Activated CD8-positive, alpha-beta memory T cell treated with anti-CD3 and anti-CD28 coated beads, Interleukin-2, amount 50 U/mL, for 48 hours (primary cell): ENCODE data around the gene SYT3.

Source experiments
- DNase-seq: peaks from one replicate; pipeline ENCODE4 v3.0.0-alpha.2; 2020

SYT3 gene

GRCh38 chr19:50639121-50640112, at the start of gene SYT3:
Gene SYT3, minus strand, starts transcription at chr19:50639881. Its CDS starts 2,470 bp downstream, at chr19:50637411.
- peak; percentile 68 for DNase-seq

GRCh38 chr19:50688766-50689165, 49.1 kb upstream of the SYT3 start:
- no peak for DNase-seq

- no peak for DNase-seq
These were observed 46.8 kb upstream of the SYT3 start for GRCh38 chr19:50686310-50687032.

GRCh38 chr19:50679177-50680125, 39.8 kb upstream of the SYT3 start:
- peak; percentile 94 for DNase-seq

GRCh38 chr19:50678323-50678722, 38.6 kb upstream of the SYT3 start:
- DNase-seq, result no peak

GRCh38 chr19:50677636-50678035, 38.0 kb upstream of the SYT3 start:
- no peak for DNase-seq

GRCh38 chr19:50676625-50677197, 37.0 kb upstream of the SYT3 start:
- no peak for DNase-seq

GRCh38 chr19:50673118-50673517, 33.4 kb upstream of the SYT3 start:
- no peak for DNase-seq

GRCh38 chr19:50670102-50670380, 30.4 kb upstream of the SYT3 start:
- DNase-seq, result no peak

- peak; percentile 85 for DNase-seq
These were observed 29.8 kb upstream of the SYT3 start for GRCh38 chr19:50669302-50670101.

GRCh38 chr19:50668879-50669278, 29.2 kb upstream of the SYT3 start:
- DNase-seq, result no peak

- no peak for DNase-seq
These were observed 28.7 kb upstream of the SYT3 start for GRCh38 chr19:50668416-50668815.

GRCh38 chr19:50667759-50668231, 28.1 kb upstream of the SYT3 start:
- DNase-seq, result no peak

GRCh38 chr19:50667177-50667758, 27.6 kb upstream of the SYT3 start:
- no peak for DNase-seq

GRCh38 chr19:50666346-50667176, 26.9 kb upstream of the SYT3 start:
- DNase-seq, result no peak

- no peak for DNase-seq
These were observed 24.5 kb upstream of the SYT3 start for GRCh38 chr19:50664204-50664603.

GRCh38 chr19:50663482-50663790, 23.8 kb upstream of the SYT3 start:
- no peak for DNase-seq

- DNase-seq, result no peak
These were observed 23.2 kb upstream of the SYT3 start for GRCh38 chr19:50662651-50663481.
